OCI-LY7 (cell line): ENCODE results near the gene DGKH.

ENCODE experiments used
- EZH2phosphoT487 ChIP-seq: fragments of 200-600 bp; sonication (generic); IDR thresholded peaks from 2 replicates; pipeline ENCODE4 v1.6.1; 2018; ENCODE audit warnings: low read depth, borderline replicate concordance, mild to moderate bottlenecking, mixed run types, antibody characterized with exemption, low read length, moderate library complexity, mixed read lengths
- TF ChIP-seq, protein P1 (sequence below): fragments of 200-600 bp; sonication (generic); conservative IDR thresholded peaks from 2 replicates; pipeline ENCODE4 v1.5.1; 2014; ENCODE audit warnings: mild to moderate bottlenecking, antibody characterized with exemption, low read length, moderate library complexity, mixed read lengths

DNA sequence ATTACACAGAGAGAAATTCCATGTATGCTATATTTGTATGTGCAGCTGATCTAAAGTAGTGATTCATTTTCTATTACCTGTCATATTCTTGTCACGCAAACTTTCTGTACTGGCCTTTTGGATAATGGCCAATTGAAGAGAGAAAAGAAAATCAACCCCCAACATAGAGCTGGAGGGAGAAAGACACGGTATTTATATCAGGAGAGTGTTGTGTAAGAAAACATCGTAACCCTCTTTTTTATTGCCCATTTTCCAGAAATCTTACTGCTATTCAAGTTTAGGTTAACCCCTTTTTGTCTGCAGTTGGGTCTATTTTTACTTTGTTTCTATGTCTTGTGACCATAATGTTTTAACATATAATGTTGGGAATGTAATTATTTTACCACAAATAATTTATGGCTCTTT is 27.9 kb downstream of the DGKH start:
- TF ChIP-seq, protein P1, sequence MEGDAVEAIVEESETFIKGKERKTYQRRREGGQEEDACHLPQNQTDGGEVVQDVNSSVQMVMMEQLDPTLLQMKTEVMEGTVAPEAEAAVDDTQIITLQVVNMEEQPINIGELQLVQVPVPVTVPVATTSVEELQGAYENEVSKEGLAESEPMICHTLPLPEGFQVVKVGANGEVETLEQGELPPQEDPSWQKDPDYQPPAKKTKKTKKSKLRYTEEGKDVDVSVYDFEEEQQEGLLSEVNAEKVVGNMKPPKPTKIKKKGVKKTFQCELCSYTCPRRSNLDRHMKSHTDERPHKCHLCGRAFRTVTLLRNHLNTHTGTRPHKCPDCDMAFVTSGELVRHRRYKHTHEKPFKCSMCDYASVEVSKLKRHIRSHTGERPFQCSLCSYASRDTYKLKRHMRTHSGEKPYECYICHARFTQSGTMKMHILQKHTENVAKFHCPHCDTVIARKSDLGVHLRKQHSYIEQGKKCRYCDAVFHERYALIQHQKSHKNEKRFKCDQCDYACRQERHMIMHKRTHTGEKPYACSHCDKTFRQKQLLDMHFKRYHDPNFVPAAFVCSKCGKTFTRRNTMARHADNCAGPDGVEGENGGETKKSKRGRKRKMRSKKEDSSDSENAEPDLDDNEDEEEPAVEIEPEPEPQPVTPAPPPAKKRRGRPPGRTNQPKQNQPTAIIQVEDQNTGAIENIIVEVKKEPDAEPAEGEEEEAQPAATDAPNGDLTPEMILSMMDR = no peak
- TF ChIP-seq EZH2phosphoT487 = no peak
